ENCODE results near the gene ZNF217.
"Not testable (repeated sequence)": the region's sequence is repeated elsewhere in the genome, so short reads cannot be mapped to it uniquely, and the experiment has no call there.

Gene ZNF217

DNA sequence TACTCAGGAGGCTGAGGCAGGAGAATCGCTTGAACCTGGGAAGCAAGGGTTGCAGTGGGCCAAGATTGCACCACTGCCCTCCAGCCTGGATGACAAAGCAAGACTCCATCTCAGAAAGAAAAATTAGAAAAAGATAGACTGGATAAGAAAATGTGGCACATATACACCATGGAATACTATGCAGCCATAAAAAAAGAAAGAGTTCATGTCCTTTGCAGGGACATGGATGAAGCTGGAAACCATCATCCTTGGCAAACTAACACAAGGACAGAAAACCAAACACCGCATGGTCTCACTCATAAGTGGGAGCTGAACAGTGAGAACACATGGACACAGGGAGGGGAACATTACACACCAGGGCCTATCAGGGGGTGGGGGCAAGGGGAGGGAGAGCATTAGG lies 70.0 kb downstream of the ZNF217 start:
- DNase-seq: not testable (repeated sequence)

GRCh38 chr20:53522696-53523095 lies 70.9 kb downstream of the ZNF217 start:
- DNase-seq: no peak

- no peak for DNase-seq
These were observed 71.6 kb downstream of the ZNF217 start for GRCh38 chr20:53522026-53522425.

DNA sequence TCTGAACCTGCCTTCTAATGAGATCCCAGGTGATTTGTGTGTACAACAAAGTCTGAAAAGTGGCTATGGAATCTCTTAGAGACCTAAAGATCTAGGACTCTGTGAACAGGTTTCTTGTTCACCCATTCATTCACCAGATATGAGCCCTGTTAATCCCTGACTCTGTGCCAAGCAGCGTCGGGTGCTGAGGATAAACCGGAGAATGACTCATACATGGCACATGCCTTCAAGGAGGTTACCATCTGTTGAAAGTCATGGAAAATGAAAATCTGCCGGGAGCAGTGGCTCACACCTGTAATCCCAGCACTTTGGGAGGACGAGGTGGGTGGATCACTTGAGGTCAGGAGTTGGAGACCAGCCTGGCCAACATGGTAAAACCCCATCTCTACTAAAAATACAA lies 72.2 kb downstream of the ZNF217 start:
- not testable (repeated sequence) for DNase-seq

DNA sequence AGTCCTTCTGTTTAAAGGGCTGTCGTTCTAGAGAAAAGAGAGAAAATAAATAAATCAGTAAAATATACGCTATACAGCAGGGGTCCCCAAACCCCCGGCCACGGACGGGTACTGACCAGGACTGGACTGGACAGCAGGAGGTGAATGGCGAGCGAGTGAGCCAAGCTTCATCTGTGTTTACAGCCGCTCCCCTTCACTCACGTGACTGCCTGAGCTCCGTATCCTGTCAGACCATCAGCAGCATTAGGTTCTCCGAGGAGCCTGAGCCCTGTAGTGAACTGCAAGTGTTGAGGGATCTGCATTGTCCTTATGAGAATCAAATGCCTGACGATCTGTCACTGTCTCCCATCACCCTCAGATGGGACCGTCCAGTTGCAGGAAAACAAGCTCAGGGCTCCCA lies 76.5 kb downstream of the ZNF217 start:
- DNase-seq: no peak

Measured in activated gamma-delta T cell treated with Interleukin-2 at 50 U/mL for 16 hours (primary cell).